ENCODE data around the gene ARHGEF38.

- TF ChIP-seq CTCF (IDR thresholded peaks at IDR 0.05) (no peak), POLR2A (IDR thresholded peaks at IDR 0.05) (no peak)
Observed at GRCh38 chr4:105683038-105683437, 130.6 kb downstream of the ARHGEF38 start.
